AG09309 (cell line): ENCODE data around the gene LMCD1.

ENCODE experiments used
- DNase-seq: peaks from one replicate; pipeline ENCODE4 v3.0.0-alpha.2; 2010; ENCODE audit warnings: low read depth
- H3K4me3 ChIP-seq: 2 replicates; pipeline ENCODE4 v1.5.1; 2011; ENCODE audit warnings: mild to moderate bottlenecking, low read depth, low read length, moderate library complexity; ENCODE audit not compliant: control insufficient read depth
- CTCF ChIP-seq: IDR thresholded peaks from 2 replicates; pipeline ENCODE4 v1.5.1; 2011; ENCODE audit warnings: mild to moderate bottlenecking, low read depth, low read length, inconsistent platforms; ENCODE audit not compliant: insufficient read depth, control insufficient read depth; ENCODE audit errors: missing control alignments

Gene LMCD1

DNA sequence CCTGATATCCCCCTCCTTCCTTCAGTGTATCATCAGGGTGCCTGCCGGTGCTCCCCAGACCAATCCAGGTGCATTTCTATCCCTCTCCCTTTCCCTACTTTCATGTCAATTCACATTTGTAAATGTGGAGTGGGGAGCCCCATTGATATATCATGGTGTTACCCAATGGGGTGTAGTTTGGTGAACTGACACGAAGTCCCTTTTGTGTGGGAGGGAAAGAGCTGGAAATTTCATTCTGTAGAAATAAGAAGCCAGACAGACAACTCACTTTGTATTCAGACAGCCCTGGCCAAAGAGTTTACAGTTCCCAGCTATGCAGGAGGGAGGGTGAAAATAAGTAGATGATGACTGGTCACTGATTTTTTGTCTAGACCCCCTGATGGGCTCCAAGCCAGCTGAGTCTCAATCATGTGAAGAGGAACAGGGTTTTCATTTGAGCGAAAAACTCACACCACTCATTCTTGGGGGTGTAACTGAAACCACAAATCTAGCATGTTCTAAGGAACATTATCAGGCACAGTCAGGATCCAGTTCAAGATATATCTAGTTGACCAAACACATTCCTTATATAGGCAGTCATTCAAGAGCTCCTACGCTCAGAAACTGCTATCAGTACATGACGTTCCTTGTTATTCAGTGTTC lies 58.9 kb downstream of the LMCD1 start:
- no peak for TF ChIP-seq CTCF
- no peak overlapping the region for H3K4me3 ChIP-seq
- peak; percentile 29 for DNase-seq

DNA sequence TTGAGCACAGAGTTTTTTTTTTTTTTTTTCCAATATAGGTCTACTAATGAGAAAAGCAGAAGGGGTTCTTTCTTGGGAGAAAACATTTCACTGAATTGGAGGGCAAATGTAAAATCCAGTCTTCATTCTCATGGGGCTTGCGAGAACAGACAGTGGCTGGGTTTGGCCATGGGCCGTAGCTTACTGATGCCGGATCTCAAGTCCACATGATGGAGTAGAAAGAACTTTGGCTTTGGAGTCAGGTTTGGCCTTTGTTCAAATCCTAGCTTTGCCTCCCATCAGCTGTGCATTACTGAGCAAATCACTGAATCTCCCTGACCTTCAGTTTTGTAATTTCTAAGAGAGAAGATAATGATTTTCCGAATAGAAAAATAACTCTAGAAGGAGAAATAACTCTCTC lies 59.7 kb downstream of the LMCD1 start:
- TF ChIP-seq CTCF: no peak
- no peak overlapping the region for H3K4me3 ChIP-seq
- DNase-seq: no peak

DNA sequence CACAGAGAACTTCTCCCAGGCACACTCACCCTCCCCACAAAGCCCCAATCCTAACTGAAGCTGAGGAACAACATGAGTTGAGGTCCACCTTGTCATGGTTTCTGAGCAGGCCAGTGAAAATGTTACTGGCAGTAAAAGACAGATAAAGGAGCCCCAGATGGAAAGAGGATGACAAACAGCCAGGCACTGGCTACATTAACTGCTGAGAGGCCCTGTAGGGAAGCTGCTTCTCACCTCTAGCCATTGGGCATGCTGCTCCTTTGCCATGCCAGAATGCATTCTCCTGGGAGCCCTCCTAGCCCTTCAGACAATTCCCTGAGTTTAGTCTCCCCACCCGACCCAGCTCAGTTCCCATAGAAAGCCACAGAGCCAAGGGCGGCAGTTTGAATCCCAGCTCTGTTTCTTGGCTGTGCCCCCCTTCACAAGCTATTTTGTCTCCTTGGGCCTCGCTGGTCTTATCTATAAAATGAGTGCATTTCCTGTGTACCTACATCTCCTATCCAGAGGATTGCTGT lies 60.5 kb downstream of the LMCD1 start:
- no peak for DNase-seq
- TF ChIP-seq CTCF: no peak
- H3K4me3 ChIP-seq: no peak overlapping the region

DNA sequence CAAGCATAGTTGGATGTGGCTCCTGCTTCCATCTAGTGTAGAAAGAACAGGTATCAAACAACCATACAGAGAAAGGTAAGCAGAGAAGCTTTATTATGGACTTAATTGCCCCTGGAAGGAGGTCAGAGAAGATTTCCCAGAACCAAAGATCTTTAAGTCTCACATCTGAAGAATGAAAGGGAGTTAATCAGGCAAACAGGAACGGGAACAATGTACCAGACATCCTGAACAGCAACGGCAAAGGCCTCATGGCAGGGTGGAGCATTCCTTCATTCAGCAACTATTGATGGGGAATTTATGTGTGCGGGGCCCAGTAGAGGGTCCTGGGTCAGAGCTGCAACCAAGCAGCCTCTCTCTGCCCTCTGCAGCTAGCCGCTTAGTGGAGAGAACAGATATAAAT lies 61.5 kb downstream of the LMCD1 start:
- no peak for DNase-seq
- no peak for TF ChIP-seq CTCF
- no peak overlapping the region for H3K4me3 ChIP-seq

- DNase-seq: no peak
- H3K4me3 ChIP-seq: no peak overlapping the region
- TF ChIP-seq CTCF: no peak
Observed at GRCh38 chr3:8563597-8563996, 62.0 kb downstream of the LMCD1 start.

DNA sequence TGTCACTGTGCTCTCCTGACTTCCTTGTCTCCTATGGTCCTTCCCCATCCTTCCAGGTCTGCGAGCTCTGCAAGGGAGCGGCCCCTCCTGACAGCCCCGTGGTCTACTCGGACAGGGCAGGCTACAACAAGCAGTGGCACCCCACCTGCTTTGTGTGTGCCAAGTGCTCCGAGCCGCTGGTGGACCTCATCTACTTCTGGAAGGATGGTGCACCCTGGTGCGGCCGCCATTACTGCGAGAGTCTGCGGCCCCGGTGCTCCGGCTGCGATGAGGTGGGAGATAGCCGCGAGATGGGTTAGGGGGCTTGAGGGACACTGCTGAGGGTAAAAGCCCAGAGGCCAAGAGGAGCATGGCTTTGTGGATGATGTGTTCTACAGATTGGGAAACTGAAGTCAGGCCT lies 63.8 kb downstream of the LMCD1 start:
- no peak overlapping the region for H3K4me3 ChIP-seq
- no peak for TF ChIP-seq CTCF

GRCh38 chr3:8567784-8568575 lies 66.4 kb downstream of the LMCD1 start:
- DNase-seq: no peak
- H3K4me3 ChIP-seq: no peak overlapping the region
- no peak for TF ChIP-seq CTCF

More for the DNA sequence above, 63.8 kb downstream of the LMCD1 start:
- DNase-seq: no peak
